ENCODE data around the gene PLAAT2.
"Not testable (repeated sequence)": the region's sequence is repeated elsewhere in the genome, so short reads cannot be mapped to it uniquely, and the experiment has no call there.

PLAAT2 gene

DNA sequence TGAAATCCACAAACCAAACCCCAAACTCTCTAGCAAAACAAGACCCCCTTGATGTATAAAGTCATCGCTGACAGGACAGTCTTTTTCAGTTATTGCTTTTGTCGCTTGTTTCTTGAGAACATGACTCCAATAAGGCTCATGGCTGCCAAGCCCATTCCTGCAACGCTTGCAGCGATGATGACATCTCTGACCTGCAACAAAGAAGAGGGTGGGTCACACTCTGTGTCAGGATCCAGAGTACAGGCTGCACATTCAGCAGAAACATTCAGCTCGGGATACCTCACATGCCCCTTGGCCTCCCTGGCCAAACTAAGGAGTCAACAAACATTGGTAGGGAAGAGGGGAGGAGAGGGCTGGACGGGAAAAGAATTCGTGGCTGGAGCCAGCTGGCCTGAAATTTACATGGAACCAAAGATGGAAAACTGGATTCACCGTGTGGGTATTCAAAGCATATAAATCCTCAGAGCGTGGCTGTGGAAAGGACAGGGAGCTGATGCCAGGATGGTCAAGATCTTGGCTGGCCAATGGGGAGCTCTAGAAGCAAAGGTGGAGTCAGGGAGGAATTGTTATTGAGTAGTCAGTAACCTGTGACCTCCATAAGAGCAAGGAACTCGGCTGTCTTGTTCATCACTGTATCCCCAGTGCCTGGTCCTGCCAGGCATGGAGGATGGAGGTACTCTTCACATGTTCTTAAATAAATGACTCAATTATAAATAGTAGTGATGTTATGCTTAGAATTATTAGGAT is 11.8 kb upstream of the PLAAT2 start:
- no peak for DNase-seq

DNA sequence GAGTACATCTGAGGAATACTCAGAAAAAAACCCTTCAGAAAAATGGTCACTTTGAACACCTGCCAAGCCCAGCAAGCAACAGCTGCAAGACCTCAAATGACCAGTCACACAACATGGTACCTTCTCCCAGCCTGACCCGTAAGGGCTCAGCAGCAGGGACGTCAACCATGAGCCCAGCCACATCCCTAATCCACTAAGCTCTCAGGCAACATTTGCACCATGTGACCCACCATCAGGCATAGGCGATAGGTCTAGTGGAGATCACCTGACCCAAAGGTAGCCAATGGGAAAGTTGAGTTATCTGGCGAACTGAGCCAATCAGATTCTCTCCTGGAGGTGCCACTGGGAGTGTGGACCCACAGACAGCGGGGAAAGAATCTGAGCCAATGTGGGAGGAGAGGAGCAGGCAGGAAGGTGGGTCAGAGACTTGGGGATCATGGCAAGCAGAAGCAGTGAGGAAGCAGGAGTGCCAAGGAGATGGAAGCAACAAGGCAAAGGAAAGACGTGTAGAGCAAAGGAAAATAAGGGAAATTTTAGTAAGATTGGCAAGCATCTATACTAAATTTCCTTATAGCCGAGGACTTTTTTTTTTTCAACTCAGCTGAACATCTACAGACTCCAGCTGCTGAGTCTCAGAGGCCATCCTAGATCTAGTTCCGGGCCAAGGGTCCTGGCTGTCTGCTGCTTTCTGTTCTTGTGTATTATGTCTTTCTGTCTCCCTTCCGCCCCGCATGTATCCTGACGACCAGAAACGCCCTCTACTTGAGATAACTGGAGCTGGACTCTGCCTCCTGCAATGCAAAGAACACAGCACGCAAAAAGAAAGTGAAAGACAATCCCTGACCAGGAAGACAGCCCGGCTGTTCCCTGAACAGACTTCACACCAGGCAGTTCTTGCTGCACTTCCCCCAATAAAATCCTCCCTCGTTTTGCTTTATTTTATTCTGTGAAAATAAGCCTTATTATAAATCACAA is 11.0 kb upstream of the PLAAT2 start:
- peak; percentile 11 for DNase-seq

DNA sequence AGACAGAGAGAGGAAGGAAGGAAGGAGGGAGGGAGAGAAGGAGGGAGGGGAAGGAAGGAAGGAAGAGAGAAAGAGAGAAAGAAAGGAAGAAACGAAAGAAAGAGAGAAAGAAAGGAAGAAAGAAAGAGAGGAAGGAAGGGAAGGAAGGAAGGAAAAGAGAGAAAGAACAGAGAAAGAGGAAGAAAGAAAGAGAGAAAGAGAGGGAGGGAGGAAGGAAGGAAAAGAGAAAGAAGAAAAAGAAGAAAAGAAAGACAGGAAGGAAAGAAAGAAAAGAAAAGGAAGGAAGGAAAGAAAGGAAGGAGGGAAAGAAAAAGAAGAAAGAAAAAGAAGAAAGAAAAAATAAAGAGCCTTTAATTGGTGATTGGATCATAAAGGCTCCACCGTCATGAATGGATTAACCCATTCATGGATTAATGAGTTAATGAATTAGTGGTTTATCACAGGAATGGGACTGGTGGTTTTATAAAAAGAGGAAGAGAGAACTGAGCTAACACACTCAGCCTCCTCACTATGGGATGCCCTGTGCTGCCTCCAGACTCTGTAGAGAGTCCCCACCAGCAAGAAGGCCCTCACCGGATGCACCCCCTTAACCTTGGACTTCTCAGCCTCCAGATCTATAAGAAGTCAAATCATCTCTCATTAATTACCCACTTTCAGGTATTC is 9.0 kb upstream of the PLAAT2 start:
- no peak for DNase-seq

DNA sequence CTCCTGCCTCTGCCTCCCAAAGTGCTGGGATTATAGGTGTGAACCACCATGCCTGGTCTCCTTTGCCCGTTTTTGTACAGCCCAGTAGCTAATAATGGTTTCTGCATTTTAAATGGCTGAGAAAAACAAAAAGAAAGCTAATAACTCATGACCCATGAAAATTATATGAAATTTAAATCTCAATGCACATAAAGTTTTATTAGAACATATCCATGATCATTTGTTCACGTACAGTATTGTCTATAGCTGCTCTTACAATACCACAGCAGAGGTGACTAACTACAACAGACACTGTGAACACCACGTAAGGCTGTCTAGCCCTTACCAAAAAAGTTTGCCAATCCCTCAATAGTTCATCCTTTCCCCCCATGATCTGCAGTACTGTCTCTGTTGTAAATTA is 6.4 kb upstream of the PLAAT2 start:
- DNase-seq: no peak

DNA sequence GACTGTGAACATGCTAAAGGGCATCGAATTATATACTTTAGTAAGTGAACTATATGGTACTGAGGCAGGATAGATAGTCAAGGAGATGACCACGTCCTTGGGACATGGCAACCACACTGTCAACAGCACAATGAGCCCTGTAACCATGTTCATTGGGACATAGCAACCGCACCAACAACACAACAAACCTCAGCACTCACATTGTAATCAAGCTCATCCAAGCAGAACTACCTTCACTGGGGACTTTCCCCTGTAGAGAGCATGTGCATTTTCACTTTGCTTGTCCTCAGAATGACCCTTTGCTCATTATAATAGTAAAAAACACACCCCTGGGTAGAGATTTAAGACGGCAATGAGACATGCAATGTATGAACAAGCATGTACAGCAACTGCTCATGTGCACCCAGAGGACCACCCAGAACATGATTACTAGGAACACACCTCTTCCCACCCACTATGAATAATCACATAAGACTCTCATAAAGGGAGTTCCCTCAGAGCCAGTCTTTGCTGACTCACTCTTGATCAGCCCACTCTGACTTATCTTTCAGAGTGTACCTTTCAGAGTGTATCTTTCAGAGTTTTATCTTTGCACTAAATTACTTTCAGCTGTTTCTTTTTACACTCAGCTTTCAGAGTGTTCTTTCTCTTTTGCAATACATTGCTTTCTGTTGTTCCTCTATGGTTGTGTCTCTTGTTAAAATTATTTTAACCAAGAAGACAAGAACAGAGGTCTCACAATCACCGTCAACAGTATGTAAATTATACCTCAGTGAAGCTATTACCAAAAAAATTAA is 4.1 kb upstream of the PLAAT2 start:
- peak; percentile 34 for DNase-seq

DNA sequence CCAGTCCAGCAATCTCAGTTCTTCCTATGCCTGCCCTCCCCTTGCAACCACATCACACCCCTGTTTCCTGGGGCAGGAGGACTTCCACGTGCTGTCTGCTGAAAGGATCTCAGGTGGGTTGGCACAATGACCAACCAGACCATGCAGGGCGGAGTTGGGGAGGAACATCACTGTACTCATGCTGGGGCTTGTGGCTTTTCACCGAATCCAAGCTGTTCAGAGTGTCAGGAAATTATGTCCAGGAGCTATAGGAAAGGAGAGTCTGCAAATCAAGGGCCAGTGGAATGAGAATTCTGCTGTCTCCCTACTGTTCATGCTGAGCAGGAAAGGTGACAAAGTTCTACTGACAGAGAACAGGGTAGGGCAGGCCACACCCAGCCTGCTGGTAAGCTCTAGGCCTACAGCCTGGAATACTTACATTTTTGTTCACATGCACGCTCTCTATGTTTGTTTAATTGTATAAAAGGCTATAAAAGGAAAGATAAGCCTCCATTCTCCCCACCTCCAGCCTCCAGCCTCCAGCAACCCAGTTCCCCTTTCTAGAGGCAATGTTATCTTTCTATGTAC is 1.7 kb upstream of the PLAAT2 start:
- no peak for DNase-seq

DNA sequence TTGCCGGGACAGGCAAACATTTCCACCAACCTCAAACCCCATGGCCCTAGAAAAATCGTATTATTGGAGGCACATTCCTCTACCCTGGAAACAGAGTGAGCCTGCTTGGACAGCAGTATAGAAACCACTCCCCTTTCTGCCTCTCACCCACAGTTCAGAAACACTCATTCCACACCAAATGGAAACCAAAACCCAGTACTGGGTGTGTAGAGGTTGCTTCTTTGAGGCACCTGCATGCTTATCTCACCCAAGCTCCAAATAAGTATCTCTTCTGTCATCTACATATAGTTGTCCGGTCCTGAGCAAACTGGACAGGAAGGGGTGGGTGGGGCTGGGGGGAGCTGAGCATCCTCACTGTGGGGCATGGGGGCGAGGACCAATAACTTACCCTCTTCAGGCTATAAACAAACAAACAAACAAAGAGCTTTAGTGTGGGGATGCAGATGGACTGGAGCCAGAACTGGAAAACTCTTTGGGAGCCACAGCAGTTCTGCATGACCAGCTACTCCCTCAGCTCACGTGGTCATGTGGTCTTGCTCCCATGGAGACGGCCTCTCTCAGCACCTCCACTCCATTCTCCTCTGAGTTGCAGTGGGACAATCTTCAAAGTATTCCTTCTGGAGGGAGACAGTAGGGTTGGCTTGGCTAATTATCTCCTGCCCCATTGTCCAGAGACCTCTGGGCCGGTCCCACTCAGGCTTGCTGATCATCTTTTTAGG is 1.0 kb upstream of the PLAAT2 start:
- DNase-seq: no peak

DNA sequence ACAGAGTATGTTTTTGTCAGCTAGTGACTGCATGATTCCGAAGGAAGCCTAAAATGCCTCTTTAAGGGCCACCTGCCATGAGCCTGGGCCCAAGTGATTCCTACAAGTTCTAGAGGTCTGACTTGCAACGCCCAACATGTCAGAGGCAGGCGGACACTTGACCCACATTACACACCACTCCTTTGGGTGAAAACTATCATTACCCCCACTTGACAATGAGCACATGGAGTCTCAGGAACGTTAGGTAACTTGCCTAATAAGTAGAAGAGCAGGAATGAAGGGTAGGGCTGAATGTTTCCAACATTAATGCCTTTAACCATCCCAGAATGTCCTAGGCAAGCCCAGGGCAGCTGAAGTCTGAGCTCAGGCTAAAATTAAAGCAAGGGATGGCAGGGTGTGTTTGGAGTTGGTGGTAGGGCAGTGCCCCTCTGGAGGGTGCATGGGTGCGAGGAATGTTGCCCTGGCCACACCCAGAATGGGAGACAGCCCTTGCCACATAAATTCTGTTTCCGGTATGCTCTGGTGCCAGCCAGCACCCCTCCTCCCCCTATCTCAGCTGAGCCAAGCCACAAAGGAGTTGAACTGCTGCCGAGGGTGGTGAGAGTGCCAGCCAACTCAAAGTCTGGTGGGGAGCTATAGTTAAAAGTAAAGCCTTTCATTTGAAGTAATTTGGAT is 2.5 kb downstream of the PLAAT2 start:
- DNase-seq: no peak

DNA sequence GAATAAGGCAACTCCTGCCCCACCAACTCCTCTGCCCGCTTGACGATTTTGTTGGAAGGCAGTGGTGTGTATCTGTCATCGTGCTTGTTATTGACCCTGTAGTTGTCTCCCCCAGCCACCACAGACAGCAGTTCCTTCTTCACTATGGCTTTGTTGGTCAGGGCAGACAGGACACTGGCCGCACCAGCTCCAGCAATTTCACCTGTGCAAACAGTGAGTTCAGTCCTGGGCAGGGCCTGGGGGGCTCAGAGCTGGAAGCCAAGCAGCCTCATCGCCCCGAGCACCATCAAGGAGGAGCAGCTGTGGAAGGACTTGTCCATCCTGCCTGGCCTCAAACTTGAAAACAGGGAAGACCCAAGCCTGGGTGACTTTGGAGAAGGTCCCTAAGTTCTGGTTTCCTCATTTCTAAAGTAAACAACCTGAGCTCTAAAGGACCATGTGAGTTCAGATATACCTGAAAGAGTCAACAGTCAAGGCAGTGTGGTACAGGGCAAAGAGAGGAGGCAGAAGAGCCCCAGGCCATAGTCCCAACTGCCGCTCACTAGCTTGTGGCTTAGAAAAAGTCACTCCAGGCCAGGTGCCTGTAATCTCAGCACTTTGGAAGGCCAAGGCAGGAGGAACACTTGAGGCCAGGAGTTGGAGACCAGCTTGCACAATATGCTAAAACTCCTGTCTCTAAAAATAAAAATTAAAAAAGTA is 4.6 kb downstream of the PLAAT2 start:
- no peak for DNase-seq

DNA sequence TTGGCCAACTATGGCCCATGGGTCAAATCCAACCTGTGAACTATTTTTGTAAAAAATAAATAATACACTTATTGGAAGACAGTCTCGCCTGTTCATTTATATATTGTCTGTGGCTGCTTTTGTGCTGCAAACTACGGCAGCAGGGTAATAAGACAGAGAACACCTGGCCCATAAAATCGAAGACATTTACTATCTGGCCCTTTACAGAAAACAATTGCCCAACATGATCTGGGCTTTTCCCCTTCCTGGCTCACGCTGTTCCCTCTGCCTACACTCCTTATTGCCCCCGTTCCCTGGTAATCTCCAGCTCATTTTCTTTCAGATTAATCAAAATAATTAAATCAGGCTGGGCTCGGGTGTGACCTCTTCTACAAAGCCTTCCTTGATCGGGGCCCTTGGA is 5.6 kb downstream of the PLAAT2 start:
- DNase-seq: no peak

DNA sequence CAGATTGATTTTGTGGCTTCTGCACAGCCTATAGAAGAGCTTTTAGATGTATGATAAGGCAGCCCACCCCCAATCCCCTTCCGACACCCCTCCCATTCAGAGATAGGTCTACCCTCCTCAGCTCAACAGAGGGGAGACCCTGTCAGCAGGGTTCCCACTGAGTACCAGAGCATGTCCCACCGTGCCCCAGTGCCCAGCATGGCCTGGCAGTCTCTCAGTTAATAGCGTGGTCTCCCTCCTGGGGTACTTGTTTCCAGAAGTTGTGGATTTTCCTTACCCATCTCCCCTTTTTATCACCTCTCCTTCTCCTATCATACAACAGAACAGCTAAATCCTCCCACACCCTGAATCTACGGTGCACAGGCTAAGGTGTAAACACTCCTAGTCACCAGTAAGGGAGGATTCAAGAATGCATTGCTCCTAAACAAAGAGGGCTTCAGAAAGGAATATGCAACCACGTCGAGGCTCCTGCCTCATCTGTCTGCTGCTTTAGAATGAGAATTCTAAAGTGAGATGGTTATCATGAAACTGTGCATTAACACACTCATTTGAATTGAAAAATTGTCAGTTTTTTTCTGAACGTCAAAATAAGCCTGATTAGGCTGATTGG is 6.7 kb downstream of the PLAAT2 start:
- DNase-seq: no peak

DNA sequence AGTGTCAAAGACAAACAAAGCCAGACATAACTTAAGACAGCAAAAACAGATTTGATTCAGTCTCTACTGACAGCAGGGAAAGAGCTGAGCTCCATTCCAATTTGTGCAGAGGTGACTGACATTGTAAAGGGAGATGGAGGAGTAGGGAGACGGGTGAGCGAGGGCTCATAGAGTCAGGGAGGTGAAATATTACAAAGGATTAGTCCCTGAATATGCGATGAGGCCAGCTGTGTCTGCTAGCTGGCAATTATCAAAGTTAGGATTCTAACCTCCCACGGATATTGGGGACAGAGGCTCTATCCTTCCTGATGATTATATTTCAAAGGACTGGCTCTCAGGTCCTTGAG is 8.3 kb downstream of the PLAAT2 start:
- DNase-seq: no peak

DNA sequence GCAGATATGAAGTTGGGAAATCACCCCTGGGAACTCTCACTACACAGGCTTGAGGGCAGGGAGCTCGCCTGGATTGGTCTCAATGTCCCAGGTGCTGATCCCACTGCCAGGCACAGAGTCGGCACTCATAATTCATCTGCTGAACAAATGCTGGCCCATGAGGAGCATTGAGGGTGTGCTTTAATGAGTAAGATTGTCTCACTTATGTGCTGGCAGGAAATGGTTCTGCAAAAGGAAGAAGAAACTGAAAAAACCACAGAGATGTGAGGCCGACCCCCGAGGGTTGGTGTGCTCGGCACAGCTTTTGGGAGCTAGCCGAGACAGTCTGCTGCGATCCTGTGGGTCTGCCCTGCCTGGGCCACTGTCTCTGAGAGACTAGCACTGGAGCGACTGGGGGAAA is 9.4 kb downstream of the PLAAT2 start:
- DNase-seq: no peak

DNA sequence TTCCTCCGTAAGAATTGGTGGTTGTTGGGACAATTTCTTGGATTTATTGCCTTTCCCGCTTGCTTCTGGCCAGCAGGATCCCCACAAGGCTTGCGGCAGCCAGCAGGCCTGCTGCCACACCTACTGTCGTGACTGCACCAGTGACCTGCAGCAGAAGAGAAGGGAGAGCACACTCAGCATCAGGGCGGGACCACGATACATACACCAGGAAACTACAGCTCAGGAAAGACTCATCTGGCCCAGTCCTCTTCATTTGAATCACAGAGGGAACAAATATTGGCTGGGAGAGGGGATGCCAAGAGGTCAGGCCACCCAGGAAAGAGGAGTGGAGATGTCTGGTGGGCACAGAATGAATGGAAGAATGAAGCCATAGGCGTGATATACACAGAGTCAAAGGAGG is 10.3 kb downstream of the PLAAT2 start:
- DNase-seq: no peak

DNA sequence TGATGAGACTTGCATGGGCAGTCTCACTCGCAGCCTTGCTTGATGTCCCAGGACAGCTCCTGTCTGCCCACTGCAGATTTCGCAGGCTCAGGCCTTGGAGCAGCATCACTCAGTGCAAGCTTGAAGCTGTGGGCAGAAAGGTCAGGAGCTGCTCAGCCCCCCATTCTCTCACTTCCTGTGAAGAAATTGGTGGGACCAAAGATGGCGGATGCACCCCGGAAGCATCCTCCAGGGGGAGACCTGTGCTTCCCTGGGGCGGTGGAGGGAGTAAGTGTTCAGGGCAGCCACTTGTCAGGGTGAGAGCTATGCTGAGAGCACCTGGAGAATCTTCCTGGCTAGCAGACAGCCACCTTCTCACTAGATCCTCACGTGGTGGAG is 11.3 kb downstream of the PLAAT2 start:
- no peak for DNase-seq

DNA sequence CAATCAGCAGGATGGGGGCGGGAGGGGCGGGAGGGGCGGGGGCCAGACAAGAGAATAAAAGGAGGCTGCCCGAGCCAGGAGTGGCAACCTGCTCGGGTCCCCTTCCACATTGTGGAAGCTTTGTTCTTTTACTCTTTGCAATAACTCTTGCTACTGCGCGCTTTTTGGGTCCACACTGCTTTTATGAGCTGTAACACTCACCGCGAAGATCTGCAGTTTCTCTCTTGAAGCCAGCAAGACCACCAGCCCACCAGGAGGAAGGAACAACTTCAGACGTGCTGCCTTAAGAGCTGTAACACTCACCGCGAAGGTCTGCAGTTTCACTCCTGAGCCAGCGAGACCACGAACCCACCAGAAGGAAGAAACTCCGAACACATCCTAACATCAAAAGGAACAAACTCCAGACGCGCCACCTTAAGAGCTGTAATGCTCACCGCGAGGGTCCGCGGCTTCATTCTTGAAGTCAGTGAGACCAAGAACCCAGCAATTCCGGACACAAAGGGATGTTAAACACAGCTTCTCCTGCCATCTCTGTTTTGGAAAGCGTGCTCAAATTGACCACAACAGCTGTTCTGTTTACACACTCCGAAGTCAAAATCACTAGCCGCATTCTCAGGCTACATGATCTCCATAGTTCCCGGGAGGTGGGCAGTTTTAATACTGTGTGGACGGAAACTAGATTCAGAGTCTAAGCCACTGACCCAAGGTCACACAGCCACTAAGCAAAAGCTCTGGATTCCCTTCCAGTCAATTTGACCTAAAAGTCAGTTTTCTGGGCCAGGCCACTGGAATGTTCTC is 11.9 kb downstream of the PLAAT2 start:
- DNase-seq: no peak

DNA sequence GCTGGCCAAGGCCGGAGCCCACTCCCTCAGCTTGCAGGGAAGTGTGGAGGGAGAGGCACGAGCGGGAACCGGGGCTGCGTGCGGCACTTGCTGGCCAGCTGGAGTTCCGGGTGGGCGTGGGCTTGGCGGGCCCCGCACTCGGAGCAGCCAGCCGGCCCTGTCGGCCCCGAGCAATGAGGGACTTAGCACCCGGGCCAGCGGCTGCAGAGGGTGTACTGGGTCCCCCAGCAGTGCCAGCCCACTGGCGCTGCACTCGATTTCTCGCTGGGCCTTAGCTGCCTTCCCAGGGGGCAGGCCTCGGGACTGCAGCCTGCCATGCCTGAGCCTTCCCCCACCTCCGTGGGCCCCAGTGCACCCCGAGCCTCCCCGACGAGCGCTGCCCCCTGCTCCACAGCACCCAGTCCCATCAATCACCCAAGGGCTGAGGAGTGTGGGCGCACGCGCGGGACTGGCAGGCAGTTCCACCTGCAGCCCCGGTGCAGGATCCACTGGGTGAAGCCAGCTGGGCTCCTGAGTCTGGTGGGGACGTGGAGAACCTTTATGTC is 13.0 kb downstream of the PLAAT2 start:
- DNase-seq: not testable (repeated sequence)

DNA sequence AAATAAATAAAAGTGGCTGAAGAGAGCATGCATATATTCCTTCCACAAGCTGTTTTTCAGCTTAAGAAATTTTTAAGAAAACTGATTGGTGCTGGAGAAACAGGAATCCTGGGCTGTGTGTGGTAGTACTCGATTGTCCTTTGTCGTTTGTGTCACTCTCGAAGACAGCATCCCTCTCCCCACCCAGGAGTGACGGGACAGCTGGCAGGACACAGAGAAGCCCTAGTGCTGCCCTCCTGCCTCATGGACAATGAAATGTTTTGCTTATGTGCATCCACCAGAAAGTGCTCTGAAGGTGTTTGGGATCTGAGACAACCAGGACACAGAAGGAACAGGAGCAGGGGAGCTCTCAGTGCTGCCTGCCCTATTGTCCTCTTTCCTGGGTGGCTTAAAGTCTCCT is 13.8 kb downstream of the PLAAT2 start:
- DNase-seq: no peak

DNA sequence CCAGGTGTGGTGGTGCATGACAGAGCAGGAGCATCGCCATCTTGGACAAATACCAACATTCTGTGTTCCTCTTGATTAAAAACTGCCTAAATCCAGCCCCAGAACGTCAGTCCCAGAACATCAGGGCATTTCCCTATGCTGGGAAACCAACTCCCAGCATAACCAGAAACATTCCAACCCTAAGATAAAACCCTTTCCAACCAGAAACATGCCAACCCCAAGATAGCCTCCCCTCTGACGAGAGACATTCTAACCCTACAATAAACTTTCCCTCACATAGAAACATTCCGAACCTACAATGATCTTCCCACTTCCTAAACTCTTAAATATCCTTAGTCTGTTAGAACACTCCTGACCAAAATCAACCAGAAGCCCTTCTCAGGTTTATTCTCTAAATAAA is 15.0 kb downstream of the PLAAT2 start:
- DNase-seq: no peak
